Superior temporal gyrus (tissue), 1 donor: ENCODE measurements around the gene USP47.
A peak's percentile ranks its signal among the peaks of the same experiment; 100 is the strongest.

Experiments
- DNase-seq: peaks from one replicate; pipeline ENCODE4 v3.0.0-alpha.2; 2016; ENCODE audit errors: extremely low spot score

USP47 gene

DNA sequence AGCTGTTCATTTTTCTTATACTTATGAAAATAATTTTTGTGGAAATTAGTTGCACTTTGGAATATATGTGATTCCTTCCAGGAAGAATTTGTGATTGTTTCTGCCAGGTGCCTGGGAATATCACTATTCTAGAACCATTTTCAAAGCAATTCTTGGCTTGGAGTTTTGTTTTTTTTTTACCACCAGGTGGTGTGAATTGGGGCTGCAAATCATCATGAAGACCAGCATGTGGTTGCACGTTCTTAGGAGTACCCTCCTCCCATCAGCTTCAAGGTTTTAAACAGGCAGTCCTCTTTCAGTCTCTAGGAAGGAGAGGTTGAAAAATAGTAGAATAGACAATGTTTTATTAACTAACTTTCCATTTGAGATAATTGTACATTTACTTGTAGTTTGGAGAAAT, 25.9 kb downstream of the USP47 start:
- DNase-seq: no peak

DNA sequence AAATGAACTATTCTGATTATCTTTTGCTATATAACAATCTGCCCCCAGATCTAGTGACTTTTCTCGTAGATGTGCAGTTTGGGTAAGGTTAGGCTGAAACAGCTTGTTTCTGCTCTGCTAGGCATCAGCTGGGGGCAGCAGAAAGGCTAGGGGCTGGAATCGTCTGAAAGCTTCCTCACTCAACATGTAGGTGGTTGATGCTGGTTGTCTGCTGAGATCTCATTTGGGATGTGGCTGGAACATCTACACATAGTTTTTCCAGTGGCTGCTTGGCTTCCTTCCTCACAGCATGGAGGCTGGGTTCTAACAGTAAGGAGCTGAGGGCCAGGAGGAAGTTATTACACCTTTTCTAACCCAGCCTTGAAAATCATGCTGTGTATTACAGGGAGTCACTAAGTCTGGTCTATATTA, 30.2 kb downstream of the USP47 start:
- no peak for DNase-seq

DNA sequence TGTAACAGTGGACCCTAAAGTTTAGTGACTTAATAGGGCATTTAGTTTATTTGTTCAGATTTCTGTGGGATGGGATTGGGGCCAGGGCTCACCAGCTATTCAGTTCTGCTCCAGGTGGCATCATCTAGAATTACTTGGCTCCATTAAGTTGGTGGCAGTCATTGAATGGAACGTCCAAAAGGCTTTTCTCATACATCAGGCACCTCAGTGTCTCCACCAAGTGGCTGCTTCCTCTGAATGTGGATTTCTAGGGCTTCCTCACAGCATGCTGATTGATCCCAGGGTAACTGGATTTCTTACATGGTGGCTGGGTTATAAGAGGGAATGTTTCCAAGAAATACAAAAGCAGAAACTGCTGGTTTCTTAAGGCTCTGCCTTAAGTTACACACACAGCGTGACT, 34.7 kb downstream of the USP47 start:
- no peak for DNase-seq

DNA sequence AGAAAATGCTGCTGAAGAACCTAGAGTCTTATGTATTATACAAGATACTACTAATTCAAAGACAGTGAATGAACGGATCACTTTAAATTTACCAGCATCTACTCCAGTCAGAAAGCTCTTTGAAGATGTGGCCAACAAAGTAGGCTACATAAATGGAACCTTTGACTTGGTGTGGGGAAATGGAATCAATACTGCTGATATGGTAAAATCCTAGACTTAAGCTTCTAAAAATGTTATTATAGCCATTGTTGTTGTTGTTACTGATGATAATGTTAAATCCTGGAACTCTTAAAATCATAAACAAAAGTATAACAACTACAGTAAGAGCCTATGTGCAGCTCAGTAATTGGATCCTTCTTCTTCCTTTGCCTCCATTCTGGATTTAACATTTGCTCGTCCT, 38.4 kb downstream of the USP47 start:
- no peak for DNase-seq

DNA sequence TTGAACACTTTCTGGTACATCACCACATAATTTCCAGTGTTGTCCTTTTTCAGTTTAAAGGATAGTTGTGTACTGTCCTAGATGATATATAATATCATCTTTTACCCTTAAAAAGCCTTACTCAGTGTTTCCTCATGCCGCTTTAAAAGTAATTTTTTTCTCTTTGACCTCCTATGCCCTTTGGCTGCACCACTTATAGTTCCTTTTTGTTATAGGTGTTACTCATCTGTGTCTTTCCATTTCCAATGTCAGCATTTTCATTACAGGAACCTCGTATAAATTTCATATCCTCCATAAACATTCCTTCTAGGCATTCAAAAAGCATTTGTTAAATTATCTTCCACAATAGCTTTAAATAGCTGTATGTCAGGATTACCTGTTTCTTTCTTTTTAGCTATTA, 40.8 kb downstream of the USP47 start:
- DNase-seq: no peak

DNA sequence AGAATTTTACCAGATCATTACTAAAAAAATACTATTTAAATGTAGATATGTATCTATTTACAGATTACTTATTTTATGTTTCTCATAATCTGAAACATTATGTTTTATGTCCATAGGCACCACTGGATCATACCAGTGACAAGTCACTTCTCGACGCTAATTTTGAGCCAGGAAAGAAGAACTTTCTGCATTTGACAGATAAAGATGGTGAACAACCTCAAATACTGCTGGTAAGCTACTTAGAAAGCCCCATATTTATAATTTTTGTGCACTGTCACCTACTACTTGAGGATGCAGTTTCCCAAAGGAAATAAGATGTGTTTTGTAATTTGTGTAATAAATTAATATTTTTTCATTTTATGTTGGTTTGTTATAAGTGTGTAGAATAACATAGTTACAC, 42.6 kb downstream of the USP47 start:
- no peak for DNase-seq

DNA sequence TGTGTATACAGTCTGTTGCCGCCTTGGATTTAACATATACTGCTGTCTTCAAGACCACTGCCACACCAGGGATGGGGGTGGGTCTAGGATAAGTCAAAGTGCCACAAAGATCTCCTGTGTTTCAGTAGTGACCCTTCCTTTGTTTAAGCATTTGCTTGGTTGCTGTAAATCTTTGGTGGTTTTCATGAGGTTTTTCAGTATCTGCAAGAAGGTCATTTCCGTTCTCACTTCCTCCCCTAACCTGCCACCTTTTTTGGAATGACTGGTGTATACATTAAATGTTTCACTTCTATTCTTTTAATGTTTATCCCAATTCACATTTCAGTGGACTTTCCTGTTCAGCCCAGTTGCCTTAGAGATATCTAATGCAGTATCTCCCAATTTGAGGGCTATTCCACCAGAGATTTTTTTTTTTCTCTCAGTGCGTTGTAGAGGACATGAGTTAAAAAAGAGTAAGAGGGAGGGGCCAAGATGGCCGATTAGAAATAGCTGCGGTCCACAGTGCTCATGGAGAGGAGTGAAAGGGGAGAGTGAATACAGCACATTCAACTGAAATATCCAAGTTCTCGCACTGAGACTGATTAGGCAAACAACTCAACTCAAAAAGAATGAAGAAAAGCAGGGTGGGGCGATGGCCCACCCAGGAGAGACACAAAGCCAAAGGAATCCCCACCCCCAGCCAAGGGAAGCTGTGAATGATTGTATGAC, 43.2 kb downstream of the USP47 start:
- DNase-seq: no peak

DNA sequence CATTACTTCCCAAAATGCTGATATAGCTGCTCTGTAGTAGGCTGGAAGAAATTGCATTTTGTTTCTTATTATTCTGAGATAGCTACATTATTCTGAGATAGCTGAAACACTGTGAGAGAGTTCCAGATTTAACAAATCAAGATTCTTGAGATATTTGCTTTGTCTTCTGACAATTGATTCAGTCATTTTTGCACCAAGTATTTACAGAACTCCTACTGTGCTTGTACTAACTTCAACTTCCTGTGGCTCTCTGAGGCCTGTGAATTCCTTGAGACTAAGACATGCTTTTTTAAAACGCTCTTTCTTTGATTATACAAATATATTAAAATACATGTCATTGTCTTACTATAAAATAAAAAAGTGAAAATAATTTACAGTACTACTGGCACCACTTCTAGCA, 52.7 kb downstream of the USP47 start:
- DNase-seq: no peak

DNA sequence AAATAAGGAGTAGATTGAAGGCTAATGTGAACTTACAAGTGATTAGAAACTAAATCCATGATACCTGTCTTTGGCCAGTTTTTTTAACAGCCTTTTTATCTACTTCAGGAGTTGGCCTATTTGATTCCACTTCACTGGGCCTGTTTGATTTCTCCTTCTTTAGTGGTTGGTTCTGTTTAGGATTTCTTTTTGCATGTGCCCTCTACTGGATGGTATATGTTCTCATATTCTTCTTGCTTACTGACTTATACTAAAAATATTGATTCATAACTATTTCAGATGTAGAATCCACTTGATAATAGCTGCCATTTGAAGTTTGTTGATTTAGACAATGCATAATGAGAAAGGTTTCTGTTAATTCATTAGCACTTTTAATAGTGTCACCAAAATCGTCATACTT, 53.9 kb downstream of the USP47 start:
- no peak for DNase-seq

DNA sequence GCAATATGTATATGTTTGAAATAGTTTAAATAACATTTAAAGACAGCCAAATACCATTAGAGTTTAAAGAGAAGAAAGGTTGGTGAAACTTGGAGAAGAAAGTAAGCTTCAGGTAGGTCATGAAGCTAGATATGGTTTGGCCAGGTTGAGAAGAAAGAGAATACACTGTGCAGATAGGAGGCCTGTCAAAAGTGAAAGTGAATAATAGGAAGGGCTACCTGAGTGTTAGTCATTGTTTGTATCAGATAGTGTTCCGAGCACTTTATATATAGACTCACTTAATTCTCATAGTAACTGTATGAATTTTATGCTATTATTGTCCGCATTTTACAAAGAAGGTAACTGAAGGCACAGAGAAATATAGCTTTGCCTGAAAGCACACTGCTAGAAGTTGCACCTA, 56.9 kb downstream of the USP47 start:
- DNase-seq: no peak

DNA sequence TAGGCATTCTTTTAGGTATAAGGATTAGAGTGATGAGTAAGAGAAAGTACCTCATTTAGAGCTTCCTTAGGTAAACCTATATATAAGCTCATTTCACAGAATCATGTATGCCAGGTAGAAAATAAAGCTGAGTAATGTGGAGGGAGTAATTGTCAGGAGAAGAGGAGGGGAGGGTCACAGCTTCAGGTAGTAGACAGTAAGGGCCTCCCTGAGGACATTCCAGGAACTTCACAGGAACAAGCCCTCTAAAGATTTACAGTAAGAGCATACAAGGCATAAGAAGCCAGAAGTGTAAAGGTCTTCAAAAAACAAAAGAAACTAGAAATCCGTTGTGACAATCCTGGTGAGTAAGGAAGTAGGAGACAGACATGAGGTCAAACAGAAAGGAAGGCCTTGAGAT, 57.6 kb downstream of the USP47 start:
- DNase-seq: no peak

DNA sequence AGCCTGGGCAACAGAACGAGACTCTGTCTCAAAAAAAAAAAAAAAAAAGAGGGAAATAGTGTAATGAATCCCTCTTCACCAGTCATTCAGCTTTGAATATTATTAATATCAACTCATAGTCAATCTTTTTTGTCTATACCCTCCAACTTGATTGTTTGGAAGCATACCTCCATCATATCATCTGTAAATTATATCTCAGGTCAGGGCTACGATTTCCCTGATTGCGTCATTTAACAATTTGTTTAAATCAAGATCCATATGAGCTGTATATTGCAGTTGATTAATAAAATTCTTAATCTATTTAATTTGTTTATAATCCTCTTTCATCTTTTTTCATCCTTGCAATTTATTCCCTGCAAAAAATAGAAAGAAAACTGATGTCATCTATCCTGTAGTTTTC, 60.2 kb downstream of the USP47 start:
- DNase-seq: no peak

DNA sequence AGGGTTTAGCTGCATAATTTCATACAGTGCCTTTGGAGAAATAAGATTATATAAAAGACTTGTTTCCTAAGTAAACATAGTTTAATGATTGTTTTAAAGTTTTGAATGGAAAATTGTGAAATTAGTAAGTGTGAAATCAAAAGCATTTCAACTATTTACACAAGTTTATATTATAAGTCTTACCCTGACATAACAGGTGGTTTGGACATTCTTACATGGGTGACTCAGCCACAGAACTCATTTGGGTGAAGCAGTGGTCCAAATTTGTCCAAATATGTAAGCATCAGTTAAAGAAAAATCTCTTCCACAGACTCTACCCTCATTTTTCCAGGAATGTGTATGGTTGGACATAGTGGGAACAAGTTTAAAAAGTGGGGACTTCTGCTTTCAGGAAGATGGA, 68.0 kb downstream of the USP47 start:
- no peak for DNase-seq

DNA sequence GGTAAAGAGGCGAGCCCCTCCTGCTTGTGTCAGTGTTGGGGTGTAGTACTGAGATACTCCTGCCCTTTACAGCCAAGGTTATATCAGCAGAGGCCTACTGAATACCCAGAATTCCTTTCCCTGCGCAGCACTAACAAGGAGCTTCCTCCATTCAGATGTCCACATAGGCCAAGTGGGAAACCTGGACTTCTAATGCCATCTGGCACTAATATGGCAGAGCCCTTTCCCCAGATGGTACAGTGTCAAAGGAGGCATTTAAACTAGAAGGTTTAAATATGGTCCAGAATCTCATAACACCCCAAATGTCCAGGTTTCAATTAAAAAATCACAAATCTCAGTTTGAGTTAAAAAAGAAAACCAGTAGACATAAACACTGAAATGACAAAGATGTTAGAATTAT, 68.8 kb downstream of the USP47 start:
- DNase-seq: no peak

DNA sequence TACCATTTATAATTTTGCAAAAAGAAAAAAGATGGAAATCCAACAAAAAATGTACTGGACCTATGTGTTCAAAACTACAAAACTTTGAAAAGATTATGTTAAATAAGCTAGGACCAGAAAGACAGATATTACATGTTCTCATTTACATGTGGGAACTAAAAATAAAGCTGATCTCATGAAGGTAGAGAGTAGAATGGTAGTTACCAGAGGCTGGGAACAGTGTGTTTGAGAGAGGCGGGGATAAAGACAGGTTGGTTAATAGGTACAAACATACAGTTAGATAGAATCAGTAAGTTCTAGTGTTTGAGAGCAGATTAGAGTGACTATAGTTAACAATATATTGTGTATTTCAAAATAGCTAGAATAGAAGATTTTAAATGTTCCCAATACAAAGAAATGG, 71.6 kb downstream of the USP47 start:
- DNase-seq: no peak

DNA sequence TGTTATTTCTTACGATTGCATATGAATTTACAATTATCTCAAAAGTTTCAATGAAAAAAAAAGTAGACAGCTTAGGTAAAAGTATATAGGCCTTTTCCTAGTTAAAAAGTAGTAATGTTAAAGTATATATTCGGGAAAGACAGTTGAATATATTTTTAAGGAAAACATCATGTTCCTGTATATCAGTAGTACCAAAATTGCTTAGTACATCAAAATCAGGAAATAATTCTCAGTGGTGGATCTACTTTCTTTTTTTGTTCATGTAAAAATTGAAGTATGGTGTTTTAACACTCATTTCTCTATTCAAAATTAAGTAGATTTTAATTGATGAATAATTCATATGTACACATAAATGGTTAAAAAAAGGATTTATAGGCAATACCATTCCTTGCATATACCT, 73.9 kb downstream of the USP47 start:
- no peak for DNase-seq

DNA sequence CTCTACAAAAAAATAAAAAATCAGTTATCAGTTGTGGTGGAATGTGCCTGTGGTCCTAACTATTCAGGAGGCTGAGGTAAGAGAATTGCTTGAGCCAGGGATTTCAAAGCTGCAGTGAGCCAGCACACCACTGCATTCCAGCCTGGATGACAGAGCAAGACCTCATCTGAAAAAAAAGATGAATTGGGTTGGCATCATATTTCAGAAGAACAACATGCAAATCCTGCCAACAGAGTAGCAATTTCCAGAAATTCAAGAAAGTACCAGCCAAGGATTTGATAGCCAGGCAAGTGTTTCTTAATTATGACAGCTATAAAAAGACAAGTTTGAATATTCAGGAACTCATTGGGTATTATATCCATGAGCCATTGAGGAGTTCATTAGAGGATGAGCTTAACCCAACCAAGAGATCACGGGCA, 75.2 kb downstream of the USP47 start:
- no peak for DNase-seq

DNA sequence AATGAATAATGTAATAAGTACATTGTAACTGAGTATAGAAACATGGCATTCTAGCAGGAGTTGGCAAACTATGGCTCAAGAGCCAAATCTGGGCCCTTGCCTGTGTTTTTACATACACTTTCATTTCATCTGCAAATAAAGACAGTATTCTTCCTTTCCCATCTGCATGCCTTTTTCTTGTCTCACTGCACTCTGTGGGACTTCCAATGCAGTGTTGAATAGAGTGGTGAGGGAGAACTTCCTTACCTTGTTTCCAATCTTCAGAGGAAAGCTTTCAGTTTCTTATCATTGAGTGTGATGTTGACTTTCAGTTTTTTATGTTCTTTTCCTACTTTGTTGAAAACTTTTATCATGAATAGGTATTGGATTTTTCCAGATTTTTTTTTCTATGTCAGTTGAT, 82.1 kb downstream of the USP47 start:
- DNase-seq: peak; percentile 24

DNA sequence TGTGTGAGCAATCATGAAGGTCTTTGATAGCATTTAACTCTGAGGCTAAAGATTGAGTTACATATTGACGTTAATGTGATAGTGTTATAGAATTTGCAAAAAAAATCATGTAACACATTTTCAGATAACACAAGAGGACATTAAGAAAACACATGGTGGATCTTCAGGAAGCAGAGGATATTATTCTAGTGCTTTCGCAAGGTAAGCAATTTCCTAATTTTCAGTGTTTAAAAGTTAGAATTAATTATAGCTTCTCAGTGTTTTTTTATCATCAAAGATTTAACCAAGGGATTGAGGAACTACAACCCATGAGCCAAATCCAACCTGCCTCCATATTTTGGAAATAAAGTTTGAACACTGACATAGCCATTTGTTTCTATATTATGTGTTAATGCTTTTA, 88.1 kb downstream of the USP47 start:
- no peak for DNase-seq

DNA sequence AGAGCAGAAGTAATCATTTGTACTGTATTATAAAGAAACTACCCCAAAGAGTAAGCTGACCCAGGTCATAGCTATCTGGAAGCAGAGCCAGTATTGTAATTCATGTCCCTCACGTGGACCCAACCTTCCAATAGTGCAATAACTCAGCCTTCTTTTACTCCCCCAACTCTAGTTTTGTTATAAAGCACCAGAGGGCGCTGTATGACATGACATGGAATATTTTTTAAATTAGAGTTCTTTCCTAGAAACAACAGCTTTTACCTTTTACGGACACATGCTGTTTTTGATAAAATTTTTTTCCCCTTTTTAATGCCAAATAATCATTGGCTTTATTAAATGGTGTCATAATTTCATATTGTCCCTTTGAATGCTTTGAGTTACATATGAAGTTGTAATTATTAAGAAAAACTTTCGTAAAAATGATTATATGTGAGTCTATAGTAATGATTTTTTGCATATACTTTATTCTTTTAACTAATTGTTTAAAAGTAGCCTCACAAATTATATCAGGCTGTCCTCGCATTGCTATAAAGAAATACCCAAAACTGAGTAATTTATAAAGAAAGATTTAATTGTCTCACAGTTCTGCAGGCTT, 89.8 kb downstream of the USP47 start:
- peak; percentile 83 for DNase-seq

DNA sequence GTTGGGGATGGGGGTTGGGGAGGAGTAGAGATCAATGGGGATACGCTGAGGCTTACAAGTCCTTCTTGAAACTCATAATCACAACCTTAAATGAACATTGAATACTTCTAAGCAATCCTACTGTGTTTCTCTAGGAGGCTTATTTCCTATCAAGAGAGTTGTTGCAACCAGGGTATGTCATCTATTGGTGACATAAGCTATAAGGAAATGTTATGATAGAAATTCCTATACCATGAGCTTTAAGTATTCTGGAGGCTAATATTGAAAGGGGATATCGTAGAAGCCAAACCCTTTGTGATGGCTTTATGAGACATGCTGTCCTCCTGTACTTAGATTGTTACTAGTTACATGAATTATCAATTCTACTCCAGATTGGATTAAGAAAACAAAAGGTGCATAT, 93.8 kb downstream of the USP47 start:
- no peak for DNase-seq

DNA sequence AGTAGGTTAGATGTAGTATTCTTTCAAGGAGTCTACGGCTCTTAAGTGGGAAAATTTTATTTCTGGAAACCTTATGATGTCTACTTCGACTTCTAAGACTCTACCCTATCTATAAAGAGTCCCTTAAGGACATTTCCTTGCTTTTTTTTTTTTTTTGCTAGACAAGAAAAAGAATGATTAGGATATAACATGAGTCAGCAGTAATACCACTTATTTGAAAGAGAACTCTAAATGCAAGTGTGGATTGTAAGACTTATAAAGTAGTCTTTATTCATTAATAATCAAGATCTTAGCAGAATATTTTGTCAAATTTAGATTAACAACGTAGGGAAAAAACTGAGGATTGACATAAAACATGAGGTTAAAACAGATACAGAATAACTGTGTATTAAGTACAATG, 95.7 kb downstream of the USP47 start:
- no peak for DNase-seq

DNA sequence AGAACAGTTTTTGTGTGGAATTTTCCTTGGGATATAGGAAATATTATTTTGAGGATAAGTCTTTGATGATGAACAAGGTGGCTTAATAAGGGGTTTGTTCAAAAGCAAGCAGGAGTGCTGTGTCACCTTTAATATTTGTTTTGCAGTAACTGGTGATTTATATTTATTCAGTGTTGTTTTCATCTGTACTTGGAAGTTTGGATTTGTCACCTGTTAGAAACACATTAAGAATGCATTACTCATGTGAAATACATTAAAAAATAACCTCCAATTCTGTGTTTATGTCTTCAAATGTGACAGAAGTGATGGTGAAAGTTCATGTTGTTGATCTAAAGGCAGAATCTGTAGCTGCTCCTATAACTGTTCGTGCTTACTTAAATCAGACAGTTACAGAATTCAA, 96.2 kb downstream of the USP47 start:
- DNase-seq: no peak

DNA sequence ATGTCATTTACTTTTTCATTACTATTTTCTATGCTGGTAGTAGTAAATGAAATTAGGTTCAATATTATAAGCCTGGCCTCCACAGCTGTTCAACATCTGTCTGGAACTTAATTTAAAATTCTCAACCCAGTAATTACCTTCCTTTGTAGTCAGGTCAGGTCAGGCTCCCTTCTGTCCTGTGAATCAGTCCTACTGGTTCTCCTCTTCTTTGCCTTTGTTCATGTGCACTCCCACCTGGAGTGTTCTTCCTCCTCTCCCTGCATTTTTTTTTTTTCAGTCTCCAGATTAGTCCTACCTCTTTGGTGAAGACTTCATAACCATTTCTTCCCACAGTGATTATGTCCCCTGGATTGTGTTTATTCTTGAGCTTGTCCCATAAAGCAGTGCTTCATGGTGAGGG, 98.8 kb downstream of the USP47 start:
- DNase-seq: no peak
